Measurements from ENCODE around the gene CNTROB.

CNTROB gene, protein sequence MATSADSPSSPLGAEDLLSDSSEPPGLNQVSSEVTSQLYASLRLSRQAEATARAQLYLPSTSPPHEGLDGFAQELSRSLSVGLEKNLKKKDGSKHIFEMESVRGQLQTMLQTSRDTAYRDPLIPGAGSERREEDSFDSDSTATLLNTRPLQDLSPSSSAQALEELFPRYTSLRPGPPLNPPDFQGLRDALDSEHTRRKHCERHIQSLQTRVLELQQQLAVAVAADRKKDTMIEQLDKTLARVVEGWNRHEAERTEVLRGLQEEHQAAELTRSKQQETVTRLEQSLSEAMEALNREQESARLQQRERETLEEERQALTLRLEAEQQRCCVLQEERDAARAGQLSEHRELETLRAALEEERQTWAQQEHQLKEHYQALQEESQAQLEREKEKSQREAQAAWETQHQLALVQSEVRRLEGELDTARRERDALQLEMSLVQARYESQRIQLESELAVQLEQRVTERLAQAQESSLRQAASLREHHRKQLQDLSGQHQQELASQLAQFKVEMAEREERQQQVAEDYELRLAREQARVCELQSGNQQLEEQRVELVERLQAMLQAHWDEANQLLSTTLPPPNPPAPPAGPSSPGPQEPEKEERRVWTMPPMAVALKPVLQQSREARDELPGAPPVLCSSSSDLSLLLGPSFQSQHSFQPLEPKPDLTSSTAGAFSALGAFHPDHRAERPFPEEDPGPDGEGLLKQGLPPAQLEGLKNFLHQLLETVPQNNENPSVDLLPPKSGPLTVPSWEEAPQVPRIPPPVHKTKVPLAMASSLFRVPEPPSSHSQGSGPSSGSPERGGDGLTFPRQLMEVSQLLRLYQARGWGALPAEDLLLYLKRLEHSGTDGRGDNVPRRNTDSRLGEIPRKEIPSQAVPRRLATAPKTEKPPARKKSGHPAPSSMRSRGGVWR

DNA sequence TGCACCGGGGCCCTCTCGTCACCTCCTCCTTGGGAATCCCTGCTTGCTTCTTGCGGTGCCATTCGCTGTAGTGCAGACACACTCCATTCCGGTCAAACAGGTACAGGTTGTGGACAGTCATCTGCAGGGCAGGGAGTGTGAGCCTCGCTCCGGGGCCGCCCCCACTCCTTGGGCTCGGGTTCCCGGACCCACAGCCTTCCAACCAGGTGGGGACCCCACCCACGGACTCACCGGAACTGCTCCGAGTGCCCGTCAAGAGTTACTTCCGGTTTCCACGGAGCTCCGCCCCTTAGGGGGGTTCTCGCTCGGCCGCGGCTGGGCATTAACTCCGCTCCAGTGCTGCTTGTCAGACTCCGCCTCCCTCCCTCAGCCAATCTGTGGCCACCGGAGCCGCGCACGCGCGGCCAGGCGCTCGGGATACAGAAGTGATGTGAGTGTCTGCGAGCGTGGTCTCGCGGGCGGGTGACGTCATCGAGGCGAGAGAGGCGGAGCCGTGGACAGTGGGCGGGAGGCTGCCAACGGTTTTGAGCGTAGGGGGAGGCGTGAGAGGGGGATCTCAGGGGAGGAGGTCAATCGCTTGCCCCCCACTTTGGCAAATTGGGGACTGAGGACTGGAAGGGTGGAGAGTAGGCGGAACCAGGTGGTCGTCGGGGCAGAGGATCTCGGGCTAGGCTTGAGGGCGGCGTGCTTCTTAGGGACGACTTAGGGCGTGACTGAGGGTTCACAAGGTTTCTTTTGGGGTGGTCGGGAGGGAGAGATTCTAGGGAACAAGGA is at the start of gene CNTROB, which contains the start of gene TRAPPC1:
Gene CNTROB, plus strand, starts transcription at position 498 of the 774 bp plus-strand sequence. CDS start 874 bp downstream, outside the sequence.
Gene TRAPPC1, minus strand, starts transcription at position 238 of the 774 bp plus-strand sequence. Its CDS starts 117 bp downstream, at position 121.
- peak; percentile 82 for DNase-seq

DNA sequence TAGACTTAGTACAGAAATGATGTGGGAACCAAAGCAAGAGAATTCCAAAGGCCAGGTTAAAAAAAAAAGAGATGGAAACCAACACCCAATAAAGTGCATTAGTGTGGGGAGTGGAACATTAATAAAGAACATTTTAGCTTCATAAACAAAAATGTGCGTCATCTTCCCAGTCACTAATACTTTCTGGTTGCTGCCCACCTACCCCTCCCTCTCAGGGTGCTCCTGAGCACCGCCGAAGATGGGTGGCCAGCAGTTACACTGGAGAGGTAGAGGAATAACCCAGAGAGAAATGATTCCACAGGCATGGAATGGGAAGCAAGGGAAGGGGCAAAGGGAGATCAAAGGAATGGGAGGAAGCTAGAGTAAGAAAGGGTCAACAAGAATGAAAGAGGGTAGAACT is 49.4 kb upstream of the CNTROB start:
- no peak for DNase-seq

- no peak for DNase-seq
Measured at GRCh38 chr17:7883781-7884386, 48.1 kb upstream of the CNTROB start.

DNA sequence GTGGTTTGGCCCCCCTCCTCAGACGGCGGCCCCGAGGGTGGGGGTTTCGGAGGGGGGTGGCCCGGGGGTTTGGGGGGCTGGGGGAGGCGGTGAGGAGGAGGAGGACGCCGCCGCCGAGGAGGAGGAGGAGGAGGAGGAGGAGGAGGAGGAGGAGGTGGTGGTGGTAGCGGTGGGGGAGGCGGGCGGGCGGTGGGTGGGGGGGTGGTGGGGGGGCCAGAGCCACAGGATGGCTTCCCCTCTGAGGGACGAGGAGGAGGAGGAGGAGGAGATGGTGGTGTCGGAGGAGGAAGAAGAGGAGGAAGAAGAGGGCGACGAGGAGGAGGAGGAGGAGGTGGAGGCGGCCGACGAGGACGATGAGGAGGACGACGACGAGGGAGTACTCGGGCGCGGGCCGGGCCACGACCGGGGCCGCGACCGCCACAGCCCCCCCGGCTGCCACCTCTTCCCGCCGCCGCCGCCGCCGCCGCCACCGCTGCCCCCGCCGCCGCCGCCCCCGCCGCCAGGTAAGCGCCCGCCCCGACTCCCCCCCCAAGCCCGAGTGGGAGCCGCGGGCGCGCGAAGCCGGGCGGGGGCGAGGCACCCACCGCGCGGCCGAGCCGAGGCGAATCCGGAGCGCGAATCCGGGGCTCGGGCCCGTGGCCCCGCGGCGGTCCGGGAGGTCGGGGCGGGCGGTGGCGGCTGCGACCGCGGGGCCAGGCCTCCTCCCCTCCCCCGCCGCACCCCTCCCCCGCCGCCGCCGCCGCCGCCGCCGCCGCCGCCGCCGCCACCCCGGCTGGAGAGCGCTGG is 47.2 kb upstream of the CNTROB start:
- no peak for DNase-seq

DNA sequence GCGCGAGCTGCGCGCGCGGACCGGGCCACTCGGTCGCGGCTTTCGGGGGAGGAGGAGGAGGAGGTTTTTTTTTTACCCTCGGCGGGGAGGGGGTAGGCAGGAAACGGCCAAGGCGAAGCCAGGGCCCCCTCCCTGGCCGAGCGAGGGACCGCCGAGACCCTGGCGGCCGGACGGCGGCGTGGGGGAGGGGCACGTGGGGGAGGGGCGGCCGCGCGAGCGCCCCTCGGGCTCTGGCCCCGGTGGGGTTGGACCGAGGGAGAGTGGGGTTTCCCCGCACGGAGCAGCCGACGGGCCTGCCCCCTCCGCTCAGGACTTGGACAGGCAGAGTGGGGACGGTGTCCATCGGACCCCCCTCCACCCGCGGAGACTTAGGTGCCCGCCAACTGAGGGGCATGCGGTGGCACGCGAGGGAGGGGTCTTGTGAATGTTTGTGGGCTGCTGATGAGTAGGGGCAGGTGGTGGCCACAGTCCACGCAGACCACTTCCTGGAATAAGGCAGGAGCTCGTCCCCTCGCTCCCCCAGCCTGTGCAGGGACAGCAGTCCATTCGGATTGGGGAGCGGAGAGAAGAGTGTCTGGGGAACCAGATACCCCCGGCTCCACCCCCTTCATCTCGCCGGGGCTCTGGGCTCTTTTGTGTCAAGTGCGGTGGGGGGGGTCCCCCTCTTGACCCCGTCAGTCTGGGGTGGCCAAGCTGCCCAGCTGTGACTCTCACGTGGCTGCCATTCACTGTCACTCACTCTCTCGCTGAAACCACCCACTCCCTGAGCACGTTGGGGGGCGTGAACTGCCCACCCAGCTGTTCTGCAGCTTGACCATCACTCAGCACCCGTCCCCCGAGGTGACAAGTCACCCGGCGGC is 46.4 kb upstream of the CNTROB start:
- DNase-seq, result no peak

DNA sequence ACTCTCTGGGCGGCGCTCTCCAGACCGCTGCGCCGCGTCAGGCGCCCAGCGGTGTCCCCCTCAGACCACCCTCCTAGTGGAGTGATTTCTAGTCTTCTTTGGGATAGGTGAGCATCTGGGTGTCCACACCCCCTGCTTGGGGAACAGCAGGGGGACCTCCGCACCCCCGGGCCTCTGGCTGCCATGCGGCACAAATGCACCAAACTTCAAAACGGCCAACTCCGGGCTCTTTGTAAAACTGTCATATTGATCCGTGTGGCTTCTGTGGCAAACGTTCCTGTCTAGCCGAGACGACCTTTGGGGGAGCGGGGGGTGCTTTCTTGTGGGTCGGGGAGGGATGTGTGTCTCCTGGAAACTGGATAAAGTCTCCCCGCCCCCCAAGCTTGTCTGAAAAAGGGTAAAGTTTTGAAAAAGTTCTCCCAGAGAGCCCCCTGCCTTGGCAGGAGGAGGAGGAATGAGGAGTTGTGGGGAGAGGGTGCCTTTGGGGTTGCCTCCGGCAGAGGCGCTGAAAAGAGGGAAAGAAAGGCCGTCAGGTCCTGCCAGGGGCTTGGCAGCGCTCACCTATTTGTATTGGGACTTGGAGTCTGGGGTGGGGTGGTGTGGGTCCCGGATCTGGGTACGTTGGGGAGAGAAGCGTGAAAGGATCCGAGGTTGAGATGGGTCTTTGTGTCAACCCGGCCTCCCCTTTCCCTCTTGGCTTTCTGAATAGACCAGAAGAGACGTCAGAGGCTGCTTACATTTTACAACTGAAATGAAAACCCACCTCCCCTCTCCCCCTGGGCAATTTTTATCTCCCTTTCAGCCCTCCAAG is 45.6 kb upstream of the CNTROB start:
- DNase-seq, result no peak

GRCh38 chr17:7887038-7887481 is 44.9 kb upstream of the CNTROB start:
- no peak for DNase-seq

GRCh38 chr17:7887482-7888183 is 44.4 kb upstream of the CNTROB start:
- peak; percentile 85 for DNase-seq

DNA sequence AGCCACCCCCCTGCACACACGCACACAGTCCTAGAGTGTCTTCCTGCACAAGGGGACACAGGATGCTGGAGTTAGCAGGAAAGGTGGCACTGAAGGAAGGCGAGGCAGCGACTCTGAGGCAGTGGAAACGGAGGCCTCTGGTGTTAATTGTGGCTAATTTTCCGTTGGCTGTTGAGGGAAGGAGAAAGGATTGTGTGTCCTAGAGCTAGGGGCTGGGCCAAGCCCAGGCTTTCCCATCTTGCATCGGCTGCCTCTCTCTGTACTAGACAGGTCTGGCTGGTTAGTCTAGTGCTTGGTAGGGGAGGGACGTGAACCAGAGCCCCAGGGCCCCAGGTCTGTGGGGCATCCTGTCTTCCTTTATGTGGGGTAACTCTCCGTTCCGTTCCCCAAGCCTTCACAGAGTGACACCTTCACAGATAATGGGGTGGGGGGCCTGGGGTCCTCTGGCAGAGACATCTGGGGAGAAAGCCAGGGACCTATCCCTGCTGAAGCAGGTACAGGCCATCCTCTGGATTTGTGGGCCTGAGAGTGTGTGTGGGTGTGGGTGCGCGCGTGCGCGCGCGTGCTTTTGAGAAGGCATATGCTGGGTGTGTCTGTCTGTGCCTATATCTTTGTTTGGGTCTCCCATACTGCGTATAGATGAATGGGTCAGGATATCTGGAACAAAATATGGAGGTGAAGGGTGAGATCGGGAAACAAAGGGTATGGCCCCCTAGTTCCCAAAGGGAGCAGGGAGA is 43.7 kb upstream of the CNTROB start, which contains the start of gene CHD3:
Gene CHD3, plus strand, starts transcription at position 606 of the 737 bp plus-strand sequence. CDS start 212 bp downstream, outside the sequence.
- no peak for DNase-seq

DNA sequence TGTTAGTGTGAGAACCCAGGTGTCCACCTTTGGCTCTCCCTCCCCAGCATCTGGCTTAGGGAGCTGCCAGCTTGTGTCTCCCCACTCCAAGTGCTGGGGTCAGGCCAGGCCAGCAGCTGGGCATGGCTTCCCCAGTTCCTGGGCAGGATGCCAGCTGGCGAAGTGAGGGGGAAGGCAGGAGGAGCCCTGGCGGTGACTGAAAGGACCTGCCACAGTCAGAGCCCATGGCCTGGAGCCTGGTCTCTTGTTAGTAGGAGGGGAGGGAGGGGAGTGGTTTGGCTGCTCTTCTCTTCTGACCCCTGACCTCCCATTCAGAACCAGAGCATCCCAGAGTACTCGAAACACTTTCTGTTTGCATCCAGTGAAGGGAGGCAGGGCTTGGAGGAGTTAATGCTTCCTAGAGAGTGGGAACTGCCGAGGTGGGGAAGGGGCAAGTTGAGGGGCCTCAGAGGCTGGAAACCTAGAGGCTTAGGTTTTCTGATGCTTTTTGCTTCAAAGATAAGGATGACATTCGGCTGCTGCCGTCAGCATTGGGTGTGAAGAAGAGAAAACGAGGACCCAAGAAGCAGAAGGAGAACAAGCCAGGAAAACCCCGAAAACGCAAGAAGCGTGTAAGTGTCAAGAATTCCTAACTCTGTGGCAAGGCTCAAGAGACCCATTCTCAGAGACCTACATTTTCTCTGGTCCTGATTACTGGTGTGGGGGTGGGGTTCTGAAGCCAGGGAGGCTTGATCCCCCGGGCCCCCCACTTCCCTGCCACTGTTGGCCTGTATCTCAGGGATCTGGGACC is 42.6 kb upstream of the CNTROB start:
- DNase-seq, result peak; percentile 51

GRCh38 chr17:7893187-7893880 is 38.7 kb upstream of the CNTROB start:
- no peak for DNase-seq

GRCh38 chr17:7894226-7894625 is 37.8 kb upstream of the CNTROB start:
- no peak for DNase-seq

GRCh38 chr17:7894866-7895265 is 37.1 kb upstream of the CNTROB start:
- no peak for DNase-seq

DNA sequence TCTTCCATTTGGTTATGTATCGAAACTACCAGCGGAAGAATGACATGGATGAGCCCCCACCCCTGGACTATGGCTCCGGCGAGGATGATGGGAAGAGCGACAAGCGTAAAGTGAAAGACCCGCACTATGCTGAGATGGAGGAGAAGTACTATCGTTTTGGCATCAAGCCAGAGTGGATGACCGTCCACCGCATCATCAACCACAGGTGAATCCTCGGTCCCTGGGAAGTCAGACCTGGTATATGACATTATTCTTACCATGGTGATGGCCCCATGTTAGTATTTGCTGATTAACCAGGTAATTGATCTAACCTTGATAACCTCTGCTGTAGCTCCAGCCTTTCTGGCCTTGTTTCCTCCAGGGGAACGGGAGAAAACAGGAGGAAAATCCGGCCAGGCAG is 34.9 kb upstream of the CNTROB start:
- DNase-seq, result no peak

DNA sequence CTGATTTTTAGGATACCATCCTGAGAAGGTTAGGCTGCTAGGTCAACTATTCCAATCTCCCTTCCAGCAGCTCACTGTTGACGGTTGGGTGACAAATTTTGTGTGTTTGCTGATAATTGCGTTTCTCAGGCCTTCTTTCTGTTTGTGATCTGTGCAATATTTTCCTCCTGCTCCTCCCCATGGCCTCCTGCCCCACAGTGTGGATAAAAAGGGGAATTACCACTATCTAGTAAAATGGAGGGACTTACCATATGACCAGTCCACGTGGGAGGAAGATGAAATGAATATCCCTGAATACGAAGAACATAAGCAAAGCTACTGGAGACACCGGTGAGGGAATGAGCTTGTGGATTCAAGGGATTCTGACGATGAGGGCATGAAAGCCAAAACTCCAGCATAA is 34.2 kb upstream of the CNTROB start:
- no peak for DNase-seq
